ENCODE data around the gene PRLHR. TPM values are rescaled to one million over a fixed set of nuclear protein-coding genes. Genes with fewer than 3 reads are reported as not detected.

The PRLHR gene
- polyA plus RNA-seq, 1 experiment, result not detected

DNA sequence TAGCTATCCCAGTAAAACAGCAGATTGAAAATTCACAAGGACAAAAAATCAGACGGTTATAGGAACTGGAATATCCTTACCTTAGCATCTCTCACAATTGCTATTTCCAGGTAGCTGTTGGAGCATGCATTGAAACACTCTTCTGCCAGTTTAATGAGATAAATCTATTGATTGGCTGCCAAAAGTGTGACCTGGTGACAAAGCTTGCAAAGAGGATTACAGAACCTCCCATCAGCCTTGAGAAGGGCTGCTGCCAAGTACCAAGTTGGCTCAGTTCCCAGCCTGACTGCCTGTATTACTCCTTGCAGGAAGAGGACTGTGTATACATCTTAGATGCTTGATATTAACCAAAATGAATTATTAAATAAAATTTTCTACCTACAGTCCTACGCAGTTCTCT, 5.1 kb downstream of the PRLHR start:
- ChIA-PET POLR2A (no interaction called here), CTCF (interaction anchor here (1.1 kb wide), 1 partner anchor 130 kb away, joined by 3 read pairs; no protein-coding TSS in a partner anchor)
- H3K27me3 ChIP-seq (ENCODE audit: control insufficient read depth, insufficient read depth, low read length), result peaks cover 3% of the 10 kb centered on the region
- TF ChIP-seq, protein P1, sequence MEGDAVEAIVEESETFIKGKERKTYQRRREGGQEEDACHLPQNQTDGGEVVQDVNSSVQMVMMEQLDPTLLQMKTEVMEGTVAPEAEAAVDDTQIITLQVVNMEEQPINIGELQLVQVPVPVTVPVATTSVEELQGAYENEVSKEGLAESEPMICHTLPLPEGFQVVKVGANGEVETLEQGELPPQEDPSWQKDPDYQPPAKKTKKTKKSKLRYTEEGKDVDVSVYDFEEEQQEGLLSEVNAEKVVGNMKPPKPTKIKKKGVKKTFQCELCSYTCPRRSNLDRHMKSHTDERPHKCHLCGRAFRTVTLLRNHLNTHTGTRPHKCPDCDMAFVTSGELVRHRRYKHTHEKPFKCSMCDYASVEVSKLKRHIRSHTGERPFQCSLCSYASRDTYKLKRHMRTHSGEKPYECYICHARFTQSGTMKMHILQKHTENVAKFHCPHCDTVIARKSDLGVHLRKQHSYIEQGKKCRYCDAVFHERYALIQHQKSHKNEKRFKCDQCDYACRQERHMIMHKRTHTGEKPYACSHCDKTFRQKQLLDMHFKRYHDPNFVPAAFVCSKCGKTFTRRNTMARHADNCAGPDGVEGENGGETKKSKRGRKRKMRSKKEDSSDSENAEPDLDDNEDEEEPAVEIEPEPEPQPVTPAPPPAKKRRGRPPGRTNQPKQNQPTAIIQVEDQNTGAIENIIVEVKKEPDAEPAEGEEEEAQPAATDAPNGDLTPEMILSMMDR (IDR thresholded peaks at IDR 0.05; ENCODE audit: insufficient read depth, low read depth, low read length), result no peak
- no peak overlapping the region for H3K4me3 ChIP-seq (ENCODE audit: low read depth, low read length)
- no peaks in the 10 kb centered on the region for H3K36me3 ChIP-seq (ENCODE audit: control insufficient read depth, insufficient read depth, low read length)
- no peak for DNase-seq (ENCODE audit: low read depth)

DNA sequence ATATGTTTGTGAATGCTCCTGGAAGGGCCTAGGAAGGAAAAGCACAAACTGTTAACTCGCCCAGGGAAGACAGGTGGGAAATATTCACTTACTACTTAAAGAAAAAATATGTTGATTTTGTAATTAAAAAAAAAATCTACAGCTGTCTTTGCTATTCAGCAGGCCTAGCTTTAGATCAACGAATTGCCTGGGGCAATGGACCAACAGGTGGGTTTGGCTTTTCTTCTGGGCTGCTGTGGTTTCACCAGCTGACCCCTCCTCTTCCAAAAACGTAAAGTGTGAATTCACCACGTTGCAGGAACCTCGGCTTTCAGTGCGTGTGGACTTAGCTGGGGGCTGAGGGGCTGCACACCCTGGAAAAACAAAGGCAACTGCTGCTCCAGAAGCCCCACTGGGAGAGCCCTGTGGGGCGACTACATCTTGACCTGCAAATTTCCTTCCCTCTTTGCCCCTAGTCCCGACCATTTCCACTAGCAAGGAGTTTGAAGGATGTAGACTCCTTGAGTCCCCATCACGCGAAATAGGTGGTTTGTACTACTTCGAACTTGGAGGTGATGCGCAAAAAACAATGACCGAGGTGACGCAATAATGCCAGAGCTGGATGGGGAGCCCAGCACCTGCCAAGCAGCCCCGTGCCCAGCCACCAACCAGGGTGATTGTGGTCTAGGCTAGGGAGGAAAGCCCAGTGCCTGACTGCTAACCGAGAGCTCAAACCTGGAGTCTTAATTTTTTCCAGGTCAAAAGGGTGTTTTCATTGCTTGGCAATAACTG, 7.4 kb downstream of the PRLHR start:
- TF ChIP-seq, protein P1 (IDR thresholded peaks at IDR 0.05; ENCODE audit: insufficient read depth, low read depth, low read length), result no peak
- no peak for DNase-seq (ENCODE audit: low read depth)
- no peak overlapping the region for H3K4me3 ChIP-seq (ENCODE audit: low read depth, low read length)
- H3K36me3 ChIP-seq (ENCODE audit: control insufficient read depth, insufficient read depth, low read length), result no peaks in the 10 kb centered on the region
- ChIA-PET POLR2A (interaction anchor here (0.6 kb wide), 1 partner anchor 603 kb away, joined by 5 read pairs; no protein-coding TSS in a partner anchor), CTCF (interaction anchor here (0.9 kb wide), 1 partner anchor 132 kb away, joined by 3 read pairs; no protein-coding TSS in a partner anchor)
- no peaks in the 10 kb centered on the region; the same call in 1 of the 2 replicates for H3K27me3 ChIP-seq (ENCODE audit: control insufficient read depth, insufficient read depth, low read length)

DNA sequence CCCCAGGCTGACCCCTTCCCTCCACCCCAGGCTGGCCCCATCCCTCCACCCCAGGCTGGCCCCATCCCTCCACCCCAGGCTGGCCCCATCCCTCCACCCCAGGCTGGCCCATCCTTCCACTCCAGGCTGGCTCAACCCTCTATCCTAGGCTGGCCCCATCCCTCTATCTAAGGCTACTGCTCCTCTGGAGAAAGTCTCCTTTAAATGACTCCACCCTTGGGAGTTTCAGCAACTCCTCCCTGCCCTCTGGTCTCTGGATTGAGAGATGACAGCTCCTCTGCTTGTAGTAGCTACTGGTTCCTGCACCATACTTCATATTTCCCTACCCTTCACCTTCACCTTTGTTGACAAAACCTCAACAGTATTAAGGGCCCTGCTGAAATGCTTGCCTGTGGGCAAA, 8.5 kb downstream of the PRLHR start:
- DNase-seq (ENCODE audit: low read depth), result no peak
- Histone ChIP-seq H3K27me3 (ENCODE audit: control insufficient read depth, insufficient read depth, low read length) (no peaks in the 10 kb centered on the region; the same call in 1 of the 2 replicates), H3K4me3 (ENCODE audit: low read depth, low read length) (no peak overlapping the region), H3K36me3 (ENCODE audit: control insufficient read depth, insufficient read depth, low read length) (no peaks in the 10 kb centered on the region)
- CTCF ChIA-PET, result interaction anchor here (1.7 kb wide), 1 partner anchor 17 kb away, joined by 4 read pairs; no protein-coding TSS in a partner anchor
- TF ChIP-seq, protein P1 (IDR thresholded peaks at IDR 0.05; ENCODE audit: insufficient read depth, low read depth, low read length), result no peak
- POLR2A ChIA-PET, result no interaction called here

DNA sequence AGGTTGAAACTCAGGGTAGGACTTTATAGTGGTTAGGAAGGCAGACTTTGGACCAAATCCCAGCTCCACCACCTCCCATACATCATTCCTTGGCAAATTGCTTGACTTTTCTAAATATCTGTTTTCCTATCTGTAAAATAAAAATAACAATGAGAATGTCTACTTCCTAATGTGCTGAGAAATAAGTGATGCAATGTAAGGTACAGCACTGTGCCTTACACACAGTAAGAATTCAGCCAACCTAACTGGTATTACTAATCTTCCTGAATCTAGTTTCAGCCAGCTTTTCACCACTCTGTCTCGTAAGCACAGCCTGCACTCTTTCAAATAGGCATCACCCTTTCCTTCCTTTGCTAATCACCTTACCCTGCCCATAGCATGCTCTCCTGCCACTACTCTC, 9.7 kb downstream of the PRLHR start:
- CTCF ChIA-PET, result interaction anchor here (1.7 kb wide), 1 partner anchor 15 kb away, joined by 4 read pairs; no protein-coding TSS in a partner anchor
- Histone ChIP-seq H3K4me3 (ENCODE audit: low read depth, low read length) (no peak overlapping the region), H3K27me3 (ENCODE audit: control insufficient read depth, insufficient read depth, low read length) (no peaks in the 10 kb centered on the region; the same call in 1 of the 2 replicates), H3K36me3 (ENCODE audit: control insufficient read depth, insufficient read depth, low read length) (no peaks in the 10 kb centered on the region)
- POLR2A ChIA-PET, result no interaction called here
- no peak for DNase-seq (ENCODE audit: low read depth)
- TF ChIP-seq, protein P1 (IDR thresholded peaks at IDR 0.05; ENCODE audit: insufficient read depth, low read depth, low read length), result no peak

DNA sequence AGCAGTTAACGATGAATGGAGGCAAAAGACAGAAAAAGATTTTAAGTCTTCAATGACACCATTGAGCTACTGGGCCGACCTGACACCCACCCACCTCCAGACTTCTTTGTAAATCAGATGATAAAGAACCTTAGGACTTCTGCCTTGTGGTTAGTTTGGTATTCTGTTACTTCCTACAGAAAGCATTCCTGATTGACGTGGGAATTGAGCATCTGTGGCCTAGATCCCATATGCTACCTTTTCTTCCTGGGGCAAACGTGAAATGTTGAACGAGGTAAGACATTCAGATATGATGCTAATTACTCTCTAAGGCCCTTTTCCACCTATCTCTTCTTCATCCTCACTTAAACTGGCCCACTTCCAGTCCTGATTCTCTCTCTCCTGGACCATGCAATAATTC, 10.2 kb downstream of the PRLHR start:
- POLR2A ChIA-PET, result no interaction called here
- DNase-seq (ENCODE audit: low read depth), result no peak
- TF ChIP-seq, protein P1 (IDR thresholded peaks at IDR 0.05; ENCODE audit: insufficient read depth, low read depth, low read length), result no peak
- no peaks in the 10 kb centered on the region; the same call in 1 of the 2 replicates for H3K27me3 ChIP-seq (ENCODE audit: control insufficient read depth, insufficient read depth, low read length)
- H3K36me3 ChIP-seq (ENCODE audit: control insufficient read depth, insufficient read depth, low read length), result no peaks in the 10 kb centered on the region
- CTCF ChIA-PET, result interaction anchor here (1.7 kb wide), 1 partner anchor 15 kb away, joined by 4 read pairs; no protein-coding TSS in a partner anchor
- H3K4me3 ChIP-seq (ENCODE audit: low read depth, low read length), result no peak overlapping the region
